Measurements from ENCODE around the gene METTL4.

Gene METTL4

GRCh38 chr18:2559249-2559648 is 12.1 kb downstream of the METTL4 start:
- H3K27ac ChIP-seq, result no peak overlapping the region
- TF ChIP-seq, protein P1, sequence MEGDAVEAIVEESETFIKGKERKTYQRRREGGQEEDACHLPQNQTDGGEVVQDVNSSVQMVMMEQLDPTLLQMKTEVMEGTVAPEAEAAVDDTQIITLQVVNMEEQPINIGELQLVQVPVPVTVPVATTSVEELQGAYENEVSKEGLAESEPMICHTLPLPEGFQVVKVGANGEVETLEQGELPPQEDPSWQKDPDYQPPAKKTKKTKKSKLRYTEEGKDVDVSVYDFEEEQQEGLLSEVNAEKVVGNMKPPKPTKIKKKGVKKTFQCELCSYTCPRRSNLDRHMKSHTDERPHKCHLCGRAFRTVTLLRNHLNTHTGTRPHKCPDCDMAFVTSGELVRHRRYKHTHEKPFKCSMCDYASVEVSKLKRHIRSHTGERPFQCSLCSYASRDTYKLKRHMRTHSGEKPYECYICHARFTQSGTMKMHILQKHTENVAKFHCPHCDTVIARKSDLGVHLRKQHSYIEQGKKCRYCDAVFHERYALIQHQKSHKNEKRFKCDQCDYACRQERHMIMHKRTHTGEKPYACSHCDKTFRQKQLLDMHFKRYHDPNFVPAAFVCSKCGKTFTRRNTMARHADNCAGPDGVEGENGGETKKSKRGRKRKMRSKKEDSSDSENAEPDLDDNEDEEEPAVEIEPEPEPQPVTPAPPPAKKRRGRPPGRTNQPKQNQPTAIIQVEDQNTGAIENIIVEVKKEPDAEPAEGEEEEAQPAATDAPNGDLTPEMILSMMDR (conservative IDR thresholded peaks at IDR 0.05), result no peak

- TF ChIP-seq, protein P1 (conservative IDR thresholded peaks at IDR 0.05), result no peak
- no peak overlapping the region for H3K27ac ChIP-seq
Measured at GRCh38 chr18:2557536-2557935, 13.8 kb downstream of the METTL4 start.

- TF ChIP-seq, protein P1 (conservative IDR thresholded peaks at IDR 0.05), result no peak
- no peak overlapping the region for H3K27ac ChIP-seq
Measured at GRCh38 chr18:2555895-2556294, 15.4 kb downstream of the METTL4 start.

- no peak overlapping the region for H3K27ac ChIP-seq
- TF ChIP-seq, protein P1 (conservative IDR thresholded peaks at IDR 0.05), result no peak
Measured at GRCh38 chr18:2554696-2555095, 16.6 kb downstream of the METTL4 start.

DNA sequence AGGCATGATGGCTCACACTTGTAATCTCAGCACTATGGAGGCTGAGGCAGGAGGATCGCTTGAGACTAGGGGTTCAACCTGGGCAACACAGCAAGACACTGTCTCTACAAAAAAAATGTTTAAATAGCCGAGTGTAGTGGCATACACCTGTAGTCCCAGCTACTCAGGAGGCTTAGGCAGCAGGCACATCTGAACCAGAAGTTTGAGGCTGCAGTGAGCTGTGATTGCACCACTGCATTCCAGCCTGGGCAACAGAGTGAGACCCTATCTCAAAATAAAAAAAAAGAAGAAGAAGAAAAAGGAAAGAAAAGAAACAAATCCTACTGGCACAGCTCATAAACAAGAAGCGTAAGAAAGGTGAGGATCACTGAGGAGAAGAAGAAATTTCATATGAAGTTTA is 19.9 kb downstream of the METTL4 start:
- TF ChIP-seq, protein P1 (conservative IDR thresholded peaks at IDR 0.05), result no peak
- no peak overlapping the region for H3K27ac ChIP-seq

DNA sequence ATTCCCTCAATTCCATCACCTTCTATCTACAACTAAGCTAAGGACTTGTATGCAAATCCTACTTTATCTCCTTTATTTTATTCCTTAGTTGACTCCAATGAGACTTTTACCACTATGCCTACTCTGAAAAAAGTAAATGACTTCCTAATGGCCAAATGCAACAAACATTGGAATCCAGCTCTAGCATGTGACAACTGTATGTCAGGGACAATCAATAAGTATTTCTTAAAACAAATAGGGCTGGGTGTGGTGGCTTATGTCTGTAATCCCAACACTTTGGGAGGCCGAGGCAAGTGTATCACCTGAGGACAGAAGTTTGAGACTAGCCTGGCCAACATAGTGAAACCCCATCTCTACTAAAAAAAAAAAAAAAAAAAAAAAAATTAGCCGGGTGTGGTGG is 21.8 kb downstream of the METTL4 start:
- H3K27ac ChIP-seq, result no peak overlapping the region
- TF ChIP-seq, protein P1 (conservative IDR thresholded peaks at IDR 0.05), result no peak

DNA sequence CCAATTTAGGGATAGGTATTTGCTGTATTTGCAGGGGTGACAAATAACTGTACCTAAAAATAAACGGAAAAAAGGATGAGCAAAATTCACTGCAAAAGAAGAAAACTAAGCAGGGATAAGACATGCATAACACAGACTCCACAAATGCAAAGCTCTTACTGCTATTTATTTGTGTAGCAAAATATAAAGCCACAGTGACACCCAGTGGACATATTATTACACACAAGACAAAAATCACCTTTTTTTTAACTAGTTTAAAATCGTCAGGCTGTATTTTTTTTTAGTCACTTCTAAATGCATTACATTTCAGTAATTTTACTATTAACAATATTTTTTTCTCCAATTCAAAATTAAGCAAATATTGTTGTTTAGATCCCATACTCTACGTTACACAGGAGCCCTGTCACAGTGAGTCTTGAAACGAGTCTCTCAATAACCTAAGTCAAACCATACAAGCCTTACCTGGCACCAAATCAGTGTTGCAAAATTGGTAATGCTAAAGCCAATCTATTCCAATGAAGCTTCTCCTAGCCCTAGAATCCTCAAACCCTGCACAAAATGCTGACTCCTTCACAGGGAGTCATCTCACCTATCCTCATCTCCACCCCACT is 23.7 kb downstream of the METTL4 start:
- TF ChIP-seq, protein P1 (conservative IDR thresholded peaks at IDR 0.05), result peak; percentile 76
- H3K27ac ChIP-seq, result no peak overlapping the region

Data from VCaP (cell line).